GM08714 (cell line): ENCODE measurements around the gene RMDN3.

Experiments
- H3K4me3 ChIP-seq: fragments of 200-500 bp; sonication (Bioruptor generic); 2 replicates; pipeline ENCODE4 v1.5.1; 2014; ENCODE audit warnings: mild to moderate bottlenecking, low read length, inconsistent platforms
- ZNF274 ChIP-seq: IDR thresholded peaks from 2 replicates; pipeline ENCODE4 v1.6.1; 2012; ENCODE audit warnings: mild to moderate bottlenecking, low read depth, low read length

The RMDN3 gene

DNA sequence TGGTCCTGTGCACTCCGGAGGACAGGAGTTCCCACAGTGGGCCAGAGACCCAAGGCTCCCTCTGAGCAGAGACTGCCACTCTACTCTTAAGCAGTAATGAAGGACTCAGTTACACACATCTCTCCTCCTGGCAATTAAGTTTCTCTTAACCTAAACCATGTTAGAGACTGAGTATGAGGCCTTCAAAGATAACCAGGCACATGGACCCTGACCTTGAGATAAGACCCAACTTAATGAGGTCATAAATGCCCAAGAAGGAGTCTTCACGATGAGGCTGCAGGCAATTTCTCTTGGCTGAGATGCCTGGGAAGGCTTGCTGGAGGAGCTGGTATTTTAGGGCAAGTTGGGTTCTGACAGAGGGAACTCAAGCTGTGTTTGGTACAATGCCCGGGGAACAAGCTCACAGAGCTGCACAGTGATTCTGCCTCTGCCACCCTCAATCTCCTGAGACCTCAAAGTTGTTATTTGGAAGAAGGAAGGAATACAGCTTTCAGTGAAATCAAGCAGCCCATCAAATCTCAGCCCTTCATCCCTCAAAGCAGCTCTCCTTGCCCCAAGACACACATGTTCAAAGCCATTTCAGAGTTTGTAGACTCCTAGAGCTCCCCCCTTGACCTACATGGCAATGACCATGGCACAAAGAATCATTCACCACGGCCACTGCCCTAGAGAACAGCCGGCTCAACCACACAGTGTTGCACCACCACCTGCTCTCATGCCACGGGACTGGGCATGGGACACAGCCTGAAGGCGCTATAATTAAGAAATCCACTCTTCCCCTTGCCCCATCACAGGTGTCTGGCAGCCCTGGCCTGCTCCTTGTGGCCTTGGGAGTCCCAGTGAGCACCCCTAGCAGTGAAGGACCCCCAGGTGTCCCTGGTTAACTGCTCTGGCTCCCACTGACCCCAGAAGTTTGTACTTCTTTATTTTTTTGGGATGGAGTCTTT, 7.1 kb downstream of the RMDN3 start:
- no peak overlapping the region for H3K4me3 ChIP-seq
- TF ChIP-seq ZNF274: no peak

DNA sequence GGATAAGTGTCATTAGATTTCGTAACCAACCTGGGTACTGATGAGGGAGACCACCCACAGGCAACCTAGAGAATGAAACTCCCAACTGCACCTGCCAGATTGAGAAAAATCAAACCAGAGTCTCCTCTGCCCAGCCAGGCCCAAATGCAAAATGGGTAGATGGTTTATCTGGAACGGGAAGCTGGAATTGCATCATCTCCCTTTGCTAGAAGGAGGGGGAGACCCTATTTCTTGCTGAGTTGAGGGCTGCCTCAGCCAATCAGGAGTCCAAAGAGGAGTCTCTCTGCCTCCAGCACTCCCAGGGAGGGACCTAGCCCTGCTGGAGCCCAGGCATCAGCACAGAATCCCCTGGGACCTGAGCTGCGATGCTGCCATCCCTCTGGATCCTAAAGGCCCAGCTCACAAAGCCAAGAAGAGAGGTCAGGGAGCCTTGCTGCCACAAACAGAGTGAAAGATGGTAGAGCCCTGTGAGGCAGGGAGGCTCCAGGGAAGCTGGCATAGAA, 8.1 kb downstream of the RMDN3 start:
- TF ChIP-seq ZNF274: no peak
- H3K4me3 ChIP-seq: no peak overlapping the region

DNA sequence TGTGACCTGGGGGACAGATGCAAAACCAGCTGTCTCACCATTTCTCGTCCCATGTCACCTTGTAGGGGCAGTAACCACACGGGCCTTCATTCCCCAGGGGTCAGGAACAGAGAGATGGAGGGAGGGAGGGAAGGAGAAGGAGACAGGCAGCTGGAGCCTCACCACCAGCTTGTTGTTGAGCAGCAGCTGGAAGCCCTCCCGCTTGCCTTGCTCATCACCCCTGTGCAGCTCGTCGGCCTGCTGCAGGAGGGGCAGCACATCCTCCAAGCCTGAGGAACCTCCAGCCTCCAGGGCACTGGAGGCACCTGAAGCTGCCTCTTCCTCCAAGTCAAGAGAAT, 10.3 kb downstream of the RMDN3 start:
- no peak for TF ChIP-seq ZNF274
- H3K4me3 ChIP-seq: no peak overlapping the region

DNA sequence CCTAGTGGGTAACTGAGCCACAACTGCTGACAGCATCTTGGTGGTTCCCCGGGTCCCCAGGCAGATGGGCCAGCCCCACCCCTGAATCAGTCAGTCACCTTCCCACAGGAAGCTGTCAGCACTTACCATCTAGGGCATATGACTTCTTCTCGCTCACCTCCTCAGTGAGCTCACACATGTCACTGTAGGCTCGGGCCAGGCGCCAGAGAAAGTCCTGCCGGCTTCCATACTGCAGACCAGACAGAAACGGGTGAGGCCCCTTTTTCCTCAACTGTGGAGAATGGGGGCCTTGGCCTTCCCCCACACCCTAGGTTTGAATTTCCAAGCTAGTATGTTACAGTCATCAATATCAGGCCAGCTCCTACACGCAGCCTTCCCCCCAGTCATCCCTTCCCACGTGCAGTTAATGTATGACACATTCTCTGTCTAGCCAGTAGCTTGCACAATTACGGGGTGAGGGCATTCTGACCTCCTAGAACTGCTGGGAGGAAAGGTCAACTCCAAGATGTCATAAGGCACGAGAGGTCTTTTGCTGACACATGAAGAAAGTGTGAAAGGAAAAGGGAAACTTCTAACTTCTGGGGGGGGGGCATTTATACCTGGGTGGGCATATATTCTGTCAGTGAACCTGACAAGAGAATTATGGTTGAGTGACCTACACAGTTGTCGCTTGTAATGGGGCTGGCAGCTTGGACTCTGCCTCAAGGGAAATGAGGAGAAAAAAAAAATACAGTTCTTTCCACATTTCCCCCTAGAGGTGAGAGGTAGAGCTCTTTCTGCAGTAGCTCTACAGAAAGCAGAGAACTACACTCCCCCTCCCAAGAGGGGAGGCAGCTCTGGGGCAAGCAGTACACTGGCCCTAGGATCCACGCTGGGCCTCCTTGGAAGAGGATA, 10.9 kb downstream of the RMDN3 start:
- no peak for TF ChIP-seq ZNF274
- no peak overlapping the region for H3K4me3 ChIP-seq

DNA sequence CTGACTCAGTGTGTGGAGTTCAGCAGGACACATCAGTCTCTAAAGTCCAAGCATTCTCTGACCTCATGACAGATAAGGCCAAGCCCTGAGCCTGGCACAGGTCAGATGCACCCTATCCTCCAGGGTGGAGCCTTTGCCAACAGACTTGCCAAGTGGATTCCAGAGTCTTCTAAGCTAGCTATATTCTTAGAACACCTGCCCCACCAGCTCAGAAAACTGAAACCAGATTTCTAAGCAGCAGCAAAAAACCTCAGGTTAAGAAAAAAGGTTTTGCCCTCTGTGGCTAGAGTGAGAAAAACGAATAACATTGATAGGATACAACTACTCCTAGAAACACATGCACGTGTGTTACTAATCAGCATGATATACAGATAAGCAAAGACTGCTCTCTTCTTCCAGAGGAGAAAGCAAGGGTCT, 11.6 kb downstream of the RMDN3 start:
- no peak for TF ChIP-seq ZNF274
- no peak overlapping the region for H3K4me3 ChIP-seq

DNA sequence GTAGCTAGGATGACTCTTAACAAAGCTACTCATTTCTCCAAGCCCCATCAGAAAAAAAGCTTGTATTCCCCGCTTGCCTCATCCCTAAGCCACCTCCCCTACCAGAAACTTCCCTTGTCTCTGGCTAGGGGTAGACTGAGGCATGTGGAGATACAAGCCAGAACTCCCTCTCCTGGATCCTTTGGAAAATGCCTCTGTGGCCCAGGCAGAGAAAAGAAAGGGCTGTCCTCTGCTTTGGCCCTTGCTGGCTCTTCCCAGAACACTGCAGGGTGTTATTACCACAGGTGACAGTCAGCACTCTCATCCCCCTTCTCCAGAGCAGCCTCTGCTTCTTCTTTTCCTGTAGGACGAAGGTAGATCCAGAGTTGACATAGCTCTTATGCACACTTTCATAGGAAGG, 15.2 kb downstream of the RMDN3 start:
- TF ChIP-seq ZNF274: no peak
- no peak overlapping the region for H3K4me3 ChIP-seq

DNA sequence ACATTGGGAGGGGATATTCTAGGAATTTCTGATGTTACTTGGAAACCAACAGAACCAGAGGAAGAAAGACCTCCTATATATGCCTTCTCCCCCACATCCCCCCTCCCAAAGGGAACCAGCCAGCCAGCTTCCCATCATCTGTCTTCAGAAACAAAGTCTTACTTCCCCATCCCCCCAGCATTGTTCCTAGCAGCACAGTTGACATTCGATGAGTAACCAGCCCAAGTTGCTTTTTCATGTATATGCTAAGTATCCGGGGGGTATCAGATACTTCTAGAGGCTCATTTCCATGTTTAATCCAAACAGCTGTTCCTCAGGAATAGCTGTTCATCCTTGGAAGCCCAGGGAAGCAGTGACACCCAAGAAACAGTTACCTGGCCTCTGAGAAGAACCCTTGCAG, 16.0 kb downstream of the RMDN3 start:
- TF ChIP-seq ZNF274: no peak
- no peak overlapping the region for H3K4me3 ChIP-seq

DNA sequence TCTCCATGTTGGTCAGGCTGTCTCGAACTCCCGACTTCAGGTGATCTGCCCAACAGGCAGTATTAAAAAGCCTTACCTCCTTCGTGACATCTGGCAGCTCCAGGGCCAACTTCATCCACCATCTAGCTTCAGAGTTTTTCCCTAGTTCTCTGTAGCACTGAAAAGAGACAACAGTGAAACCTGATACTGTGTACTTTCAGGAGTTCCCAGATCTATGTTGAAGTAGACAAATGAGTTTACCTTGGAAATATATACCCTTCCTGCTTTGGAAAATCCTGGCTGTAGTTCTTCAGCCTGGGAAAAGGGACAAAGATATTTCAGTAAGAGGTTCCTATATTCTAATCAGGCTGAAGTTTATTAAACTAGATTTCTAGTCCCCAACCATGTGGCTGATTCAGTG, 18.0 kb downstream of the RMDN3 start:
- H3K4me3 ChIP-seq: no peak overlapping the region
- no peak for TF ChIP-seq ZNF274

DNA sequence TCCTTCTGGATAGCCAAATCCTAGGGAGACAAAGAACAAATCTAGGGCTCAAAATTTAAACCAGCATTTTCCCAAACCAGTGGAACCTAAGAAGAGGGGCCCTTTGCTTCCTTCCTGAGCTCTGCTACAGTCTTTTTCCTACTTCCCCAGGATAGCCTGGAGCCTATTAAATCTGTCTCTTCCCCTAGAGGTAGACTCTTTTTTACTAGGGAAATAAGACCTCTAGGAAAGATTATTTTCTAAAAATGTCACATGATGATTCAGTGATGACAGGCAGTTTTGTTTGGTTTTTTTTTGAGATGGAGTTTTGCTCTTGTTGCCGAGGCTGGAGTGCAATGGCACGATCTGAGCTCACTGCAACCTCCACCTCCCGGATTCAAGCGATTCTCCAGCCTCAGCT, 18.5 kb downstream of the RMDN3 start:
- H3K4me3 ChIP-seq: no peak overlapping the region
- no peak for TF ChIP-seq ZNF274

DNA sequence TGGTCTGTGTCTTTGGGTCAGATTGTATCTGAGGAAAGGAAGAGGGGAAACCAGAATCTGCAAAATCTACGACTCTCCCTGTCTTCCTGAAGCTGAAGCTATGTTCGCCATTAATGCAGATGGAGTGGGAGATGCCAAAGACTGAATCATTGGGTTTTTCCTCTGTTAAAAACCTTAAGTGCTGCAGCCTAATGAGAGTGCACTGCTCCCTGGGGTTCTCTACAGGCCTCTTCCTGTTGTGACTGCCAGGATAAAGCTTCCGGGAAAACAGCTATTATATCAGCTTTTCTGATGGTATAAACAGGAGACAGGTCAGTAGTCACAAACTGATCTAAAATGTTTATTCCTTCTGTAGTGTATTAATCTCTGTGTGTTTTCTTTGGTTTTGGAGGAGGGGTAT, 24.0 kb downstream of the RMDN3 start:
- H3K4me3 ChIP-seq: no peak overlapping the region
- TF ChIP-seq ZNF274: no peak

DNA sequence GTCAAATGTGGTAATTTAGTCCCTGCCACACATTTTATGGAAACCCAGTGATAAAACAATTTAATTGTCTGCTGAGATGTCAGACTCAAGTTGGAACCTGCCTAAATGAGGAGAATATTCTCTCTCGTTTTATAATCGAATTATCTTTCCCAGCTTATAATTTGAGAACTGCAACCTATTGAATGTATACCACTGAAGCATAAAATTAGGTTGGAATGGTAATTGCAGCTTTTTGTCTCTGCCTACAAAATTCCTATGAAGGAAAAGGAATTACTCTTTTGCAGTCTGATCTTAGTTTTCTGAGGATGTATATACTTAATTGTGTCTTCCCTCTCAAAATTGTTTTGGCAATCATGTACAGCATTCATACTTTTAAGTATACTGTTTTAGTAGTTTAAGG, 31.1 kb downstream of the RMDN3 start:
- no peak for TF ChIP-seq ZNF274
- H3K4me3 ChIP-seq: no peak overlapping the region

DNA sequence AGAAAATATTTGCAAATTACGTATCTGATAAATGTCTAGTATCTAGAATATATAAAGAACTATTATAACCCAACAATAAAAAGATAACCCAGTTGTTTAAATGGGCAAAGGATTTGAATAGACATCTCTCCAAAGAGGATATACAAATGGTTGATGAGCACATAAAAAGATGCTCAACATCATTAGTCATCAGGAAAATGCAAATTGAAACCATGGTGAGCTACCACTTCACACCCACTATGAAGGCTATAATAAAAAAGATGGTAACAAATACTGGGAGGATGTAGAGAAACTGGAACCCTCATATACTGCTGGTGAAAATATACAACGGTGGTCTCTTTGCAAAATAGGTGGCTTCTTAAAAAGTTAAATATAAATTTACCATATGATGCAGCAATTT, 32.1 kb downstream of the RMDN3 start:
- no peak overlapping the region for H3K4me3 ChIP-seq
- no peak for TF ChIP-seq ZNF274

DNA sequence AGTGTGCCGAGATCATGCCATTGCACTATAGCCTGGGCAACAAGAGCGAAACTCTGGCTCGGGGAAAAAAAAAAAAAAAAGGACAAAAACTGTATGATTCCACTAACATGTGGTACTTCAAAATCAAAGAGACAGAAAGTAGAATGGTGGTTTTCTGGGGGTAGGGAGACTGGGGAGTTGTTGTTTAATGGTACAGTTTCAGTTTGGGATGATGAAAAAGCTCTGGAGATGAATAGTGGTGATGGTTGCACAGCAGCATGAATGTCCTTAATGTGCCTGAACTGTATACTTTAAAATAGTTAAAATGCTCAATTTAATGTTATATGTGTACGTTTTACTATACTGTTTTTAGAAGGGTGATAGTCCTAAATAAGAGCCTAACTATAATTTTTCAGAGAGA, 32.7 kb downstream of the RMDN3 start:
- TF ChIP-seq ZNF274: no peak
- H3K4me3 ChIP-seq: no peak overlapping the region

DNA sequence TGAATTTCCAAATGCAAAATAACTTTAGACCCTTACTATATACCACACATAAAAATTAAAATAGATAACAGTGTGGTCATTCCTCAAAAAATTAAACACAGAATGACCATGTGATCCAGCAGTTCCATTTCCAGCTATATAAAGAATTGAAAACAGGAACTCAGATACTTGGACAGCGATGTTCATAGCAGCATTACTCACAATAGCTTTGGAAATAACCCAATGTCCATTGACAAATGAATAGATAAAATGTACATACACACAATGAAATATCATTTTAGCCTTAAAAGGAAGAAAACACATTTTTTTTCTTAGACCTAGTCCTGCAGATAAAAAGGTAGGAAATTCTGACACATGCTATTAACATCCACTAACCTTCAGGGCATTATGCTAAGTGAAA, 33.4 kb downstream of the RMDN3 start:
- TF ChIP-seq ZNF274: no peak
- no peak overlapping the region for H3K4me3 ChIP-seq

DNA sequence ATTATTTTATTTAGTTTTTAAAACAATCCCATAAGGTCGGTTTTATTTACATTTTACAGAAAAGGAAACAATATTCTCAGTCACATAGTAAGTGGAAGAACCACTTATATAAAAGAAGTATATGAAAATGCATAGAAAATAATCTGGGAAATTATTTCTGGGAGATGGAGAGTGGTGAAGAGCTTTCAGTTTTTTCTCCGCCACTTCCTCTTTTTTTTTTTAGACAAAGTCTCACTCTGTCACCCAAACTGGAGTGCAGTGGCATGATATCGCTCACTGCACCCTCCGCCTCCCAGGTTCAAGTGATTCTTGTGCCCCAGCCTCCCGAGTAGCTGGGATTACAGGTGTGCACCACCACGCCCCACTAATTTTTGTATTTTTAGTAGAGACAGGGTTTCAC, 38.9 kb downstream of the RMDN3 start:
- H3K4me3 ChIP-seq: no peak overlapping the region
- no peak for TF ChIP-seq ZNF274
